Activated T-helper 1 cell treated with Interleukin-2 at 50 U/mL for 16 hours (primary cell): Measurements from ENCODE around the gene ARHGEF28.

Experiments used
- DNase-seq: peaks from one replicate; pipeline ENCODE4 v3.0.0-alpha.2; 2020; ENCODE audit warnings: low read depth

The ARHGEF28 gene

GRCh38 chr5:73906277-73906676 lies 280.3 kb downstream of the ARHGEF28 start:
- no peak for DNase-seq

- no peak for DNase-seq
Measured at GRCh38 chr5:73907164-73907563, 281.2 kb downstream of the ARHGEF28 start.

- no peak for DNase-seq
Measured at GRCh38 chr5:73908395-73908794, 282.4 kb downstream of the ARHGEF28 start.

- no peak for DNase-seq
Measured at GRCh38 chr5:73908846-73909245, 282.9 kb downstream of the ARHGEF28 start.

- DNase-seq = no peak
Measured at GRCh38 chr5:73909474-73909873, 283.5 kb downstream of the ARHGEF28 start.

GRCh38 chr5:73911761-73912393 lies 285.9 kb downstream of the ARHGEF28 start:
- DNase-seq = no peak

- no peak for DNase-seq
Measured at GRCh38 chr5:73912821-73913271, 286.9 kb downstream of the ARHGEF28 start.

GRCh38 chr5:73913971-73914370 lies 288.0 kb downstream of the ARHGEF28 start:
- DNase-seq = no peak

- DNase-seq = no peak
Measured at GRCh38 chr5:73915345-73915744, 289.3 kb downstream of the ARHGEF28 start.

- no peak for DNase-seq
Measured at GRCh38 chr5:73917433-73917832, 291.4 kb downstream of the ARHGEF28 start.

GRCh38 chr5:73917891-73918290 lies 291.9 kb downstream of the ARHGEF28 start:
- DNase-seq = no peak

- DNase-seq = no peak
Measured at GRCh38 chr5:73918791-73919221, 292.8 kb downstream of the ARHGEF28 start.

- no peak for DNase-seq
Measured at GRCh38 chr5:73921741-73922140, 295.7 kb downstream of the ARHGEF28 start.

GRCh38 chr5:73922224-73922623 lies 296.2 kb downstream of the ARHGEF28 start:
- DNase-seq = no peak

- DNase-seq = no peak
Measured at GRCh38 chr5:73922875-73923557, 297.0 kb downstream of the ARHGEF28 start.

GRCh38 chr5:73928476-73929070 lies 302.6 kb downstream of the ARHGEF28 start:
- DNase-seq = no peak

- DNase-seq = no peak
Measured at GRCh38 chr5:73935719-73936118, 309.7 kb downstream of the ARHGEF28 start.

GRCh38 chr5:73938280-73938937 lies 312.4 kb downstream of the ARHGEF28 start:
- no peak for DNase-seq

GRCh38 chr5:73938938-73939320 lies 312.9 kb downstream of the ARHGEF28 start:
- DNase-seq = no peak

GRCh38 chr5:73939557-73939956 lies 313.6 kb downstream of the ARHGEF28 start:
- no peak for DNase-seq

GRCh38 chr5:73940026-73940425 lies 314.0 kb downstream of the ARHGEF28 start:
- no peak for DNase-seq

GRCh38 chr5:73940801-73941200 lies 314.8 kb downstream of the ARHGEF28 start:
- DNase-seq = no peak

- no peak for DNase-seq
Measured at GRCh38 chr5:73942783-73943182, 316.8 kb downstream of the ARHGEF28 start.
